Neural progenitor cell (in vitro differentiated cells): ENCODE results near the gene COL20A1. TPM values are rescaled to one million over a fixed set of nuclear protein-coding genes. Genes with fewer than 3 reads are reported as not detected.

ENCODE experiments used
- DNase-seq: peaks from one replicate; pipeline ENCODE4 v3.0.0-alpha.2; 2016; ENCODE audit warnings: low spot score
- H2AFZ ChIP-seq: fragments of 200-600 bp; sonication (generic); replicated peaks from 2 replicates; pipeline ENCODE4 v1.6.1; 2016; ENCODE audit warnings: antibody characterized with exemption
- H3F3A ChIP-seq: fragments of 200-600 bp; sonication (generic); 2 replicates; pipeline ENCODE4 v1.6.1; 2016; ENCODE audit warnings: antibody characterized with exemption, low read depth
- H3K27ac ChIP-seq: fragments of 200-600 bp; sonication (generic); 2 replicates; pipeline ENCODE4 v1.5.1; 2016; ENCODE audit warnings: mild to moderate bottlenecking
- H3K27me3 ChIP-seq: fragments of 200-600 bp; sonication (generic); 2 replicates; pipeline ENCODE4 v1.6.1; 2016; ENCODE audit warnings: mild to moderate bottlenecking, moderate library complexity
- H3K36me3 ChIP-seq: fragments of 200-600 bp; sonication (generic); 2 replicates; pipeline ENCODE4 v1.5.1; 2016
- H3K4me1 ChIP-seq: fragments of 200-600 bp; sonication (generic); 2 replicates; pipeline ENCODE4 v1.6.1; 2016; ENCODE audit warnings: mixed run types
- H3K4me2 ChIP-seq: fragments of 200-600 bp; sonication (generic); 2 replicates; pipeline ENCODE4 v1.6.1; 2016
- H3K4me3 ChIP-seq: fragments of 200-600 bp; sonication (generic); 2 replicates; pipeline ENCODE4 v1.5.1; 2016
- H3K79me2 ChIP-seq: fragments of 200-600 bp; sonication (generic); 2 replicates; pipeline ENCODE4 v1.6.1; 2016; ENCODE audit warnings: low read depth
- H3K9ac ChIP-seq: fragments of 200-600 bp; sonication (generic); 2 replicates; pipeline ENCODE4 v1.6.1; 2016
- H3K9me3 ChIP-seq: fragments of 200-600 bp; sonication (generic); 2 replicates; pipeline ENCODE4 v1.5.1; 2016; ENCODE audit warnings: low read depth
- H4K20me1 ChIP-seq: fragments of 200-600 bp; sonication (generic); 2 replicates; pipeline ENCODE4 v1.6.1; 2016; ENCODE audit warnings: low read depth
- H3K27ac Mint-ChIP-seq: 3 replicates; pipeline ENCODE4 v1.8.0; 2021; ENCODE audit warnings: mixed read lengths
- H3K27me3 Mint-ChIP-seq: 2 replicates; pipeline ENCODE4 v1.8.0; 2022; ENCODE audit warnings: low read depth, mild to moderate bottlenecking, inconsistent platforms, moderate library complexity, mixed read lengths; ENCODE audit not compliant: insufficient read depth
- H3K36me3 Mint-ChIP-seq: 3 replicates; pipeline ENCODE4 v1.8.0; 2021; ENCODE audit warnings: mixed read lengths
- H3K4me1 Mint-ChIP-seq: 3 replicates; pipeline ENCODE4 v1.8.0; 2021; ENCODE audit warnings: mixed read lengths
- H3K4me3 Mint-ChIP-seq: 3 replicates; pipeline ENCODE4 v1.8.0; 2021; ENCODE audit warnings: mild to moderate bottlenecking, moderate library complexity, mixed read lengths
- H3K9me3 Mint-ChIP-seq: 3 replicates; pipeline ENCODE4 v1.8.0; 2020; ENCODE audit warnings: mixed read lengths
- EZH2 ChIP-seq: fragments of 200-600 bp; sonication (generic); IDR thresholded peaks from 2 replicates; pipeline ENCODE4 v1.6.1; 2017; ENCODE audit warnings: antibody characterized with exemption, mild to moderate bottlenecking, moderate library complexity
- EZH2phosphoT487 ChIP-seq: fragments of 200-600 bp; sonication (generic); IDR thresholded peaks from 2 replicates; pipeline ENCODE4 v1.6.1; 2017; ENCODE audit warnings: antibody characterized with exemption
- total RNA-seq: library from RNA; depleted of rRNA; stranded (reverse); fragments of >200 nt; gene quantifications from 2 replicates; pipeline ENCODE4 v1.2.3, GENCODE V29; 2015; ENCODE audit warnings: low replicate concordance
- TF ChIP-seq, protein P1 (sequence below): fragments of 200-600 bp; sonication (generic); IDR thresholded peaks from 2 replicates; pipeline ENCODE4 v1.5.1; 2017; ENCODE audit warnings: antibody characterized with exemption, mild to moderate bottlenecking

The COL20A1 gene
- total RNA-seq, 1 donor from 2014 or later: 0.37 TPM

- H3K4me1 ChIP-seq: no peaks in the 10 kb centered on the region
- Mint-ChIP-seq H3K27me3 (peaks cover 10% of the 10 kb centered on the region), H3K36me3 (peaks cover 7% of the 10 kb centered on the region), H3K9me3 (peaks cover 8% of the 10 kb centered on the region), H3K4me1 (peaks cover 5% of the 10 kb centered on the region), H3K4me3 (peak overlapping the region; percentile 43), H3K27ac (no peak overlapping the region)
- H3K27me3 ChIP-seq: no peaks in the 10 kb centered on the region
- no peak overlapping the region for H3K9ac ChIP-seq
- DNase-seq: no peak
- H3K9me3 ChIP-seq: no peaks in the 10 kb centered on the region
- H2AFZ ChIP-seq: no peak overlapping the region
- H3K4me3 ChIP-seq: no peak overlapping the region
- H3F3A ChIP-seq: no peaks in the 10 kb centered on the region
- no peaks in the 10 kb centered on the region for H4K20me1 ChIP-seq
- H3K4me2 ChIP-seq: no peak overlapping the region
- no peak overlapping the region for H3K27ac ChIP-seq
- no peaks in the 10 kb centered on the region for H3K36me3 ChIP-seq
- TF ChIP-seq, protein P1, sequence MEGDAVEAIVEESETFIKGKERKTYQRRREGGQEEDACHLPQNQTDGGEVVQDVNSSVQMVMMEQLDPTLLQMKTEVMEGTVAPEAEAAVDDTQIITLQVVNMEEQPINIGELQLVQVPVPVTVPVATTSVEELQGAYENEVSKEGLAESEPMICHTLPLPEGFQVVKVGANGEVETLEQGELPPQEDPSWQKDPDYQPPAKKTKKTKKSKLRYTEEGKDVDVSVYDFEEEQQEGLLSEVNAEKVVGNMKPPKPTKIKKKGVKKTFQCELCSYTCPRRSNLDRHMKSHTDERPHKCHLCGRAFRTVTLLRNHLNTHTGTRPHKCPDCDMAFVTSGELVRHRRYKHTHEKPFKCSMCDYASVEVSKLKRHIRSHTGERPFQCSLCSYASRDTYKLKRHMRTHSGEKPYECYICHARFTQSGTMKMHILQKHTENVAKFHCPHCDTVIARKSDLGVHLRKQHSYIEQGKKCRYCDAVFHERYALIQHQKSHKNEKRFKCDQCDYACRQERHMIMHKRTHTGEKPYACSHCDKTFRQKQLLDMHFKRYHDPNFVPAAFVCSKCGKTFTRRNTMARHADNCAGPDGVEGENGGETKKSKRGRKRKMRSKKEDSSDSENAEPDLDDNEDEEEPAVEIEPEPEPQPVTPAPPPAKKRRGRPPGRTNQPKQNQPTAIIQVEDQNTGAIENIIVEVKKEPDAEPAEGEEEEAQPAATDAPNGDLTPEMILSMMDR: no peak
- TF ChIP-seq EZH2 (no peak), EZH2phosphoT487 (no peak)
- H3K79me2 ChIP-seq: no peaks in the 10 kb centered on the region
Observed at GRCh38 chr20:63329331-63330083, 36.5 kb downstream of the COL20A1 start.

DNA sequence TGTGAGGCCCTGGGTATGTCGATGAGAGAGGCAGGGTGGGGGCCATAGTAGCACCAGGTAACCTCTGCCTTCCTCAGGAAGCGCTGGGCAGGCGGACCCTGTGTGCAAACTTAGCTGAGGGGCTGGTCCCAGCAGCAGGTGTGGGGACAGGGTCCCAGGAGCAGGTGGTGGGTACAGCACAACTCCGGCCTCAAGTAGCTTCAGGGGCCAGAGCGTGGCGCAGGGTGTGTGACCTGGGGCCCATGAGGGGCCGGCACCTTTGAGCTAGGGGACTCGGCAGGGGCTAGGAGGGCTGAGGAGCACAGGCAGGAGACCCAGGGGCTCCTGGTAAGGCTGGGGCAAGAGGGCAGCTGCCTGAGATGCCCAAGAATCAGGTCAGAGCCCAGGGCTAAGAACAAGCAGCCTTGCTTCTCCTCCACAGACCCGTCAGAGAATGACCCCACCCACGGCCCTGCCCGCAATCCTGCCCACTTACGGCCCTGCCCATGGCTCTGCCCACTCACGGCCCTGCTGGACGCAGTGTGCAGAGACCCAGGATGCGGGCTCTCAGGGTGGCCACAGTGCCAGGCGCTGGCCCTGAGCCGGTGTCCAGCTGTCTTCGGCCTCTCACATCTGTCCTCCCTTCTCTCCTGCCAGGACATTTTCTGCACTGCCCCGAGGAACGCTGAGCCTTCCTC is 37.2 kb downstream of the COL20A1 start:
- TF ChIP-seq, protein P1: no peak
- no peak for TF ChIP-seq EZH2
- no peak for TF ChIP-seq EZH2phosphoT487
- Mint-ChIP-seq H3K4me3 (no peak overlapping the region), H3K27me3 (peaks cover 10% of the 10 kb centered on the region), H3K27ac (no peak overlapping the region), H3K9me3 (peaks cover 8% of the 10 kb centered on the region), H3K4me1 (peaks cover 5% of the 10 kb centered on the region), H3K36me3 (peaks cover 7% of the 10 kb centered on the region)
- no peak overlapping the region for H2AFZ ChIP-seq
- no peaks in the 10 kb centered on the region for H3K79me2 ChIP-seq
- no peaks in the 10 kb centered on the region for H3K27me3 ChIP-seq
- H3F3A ChIP-seq: no peaks in the 10 kb centered on the region
- H3K4me2 ChIP-seq: no peak overlapping the region
- no peaks in the 10 kb centered on the region for H3K36me3 ChIP-seq
- H3K4me1 ChIP-seq: no peaks in the 10 kb centered on the region
- H3K27ac ChIP-seq: no peak overlapping the region
- H4K20me1 ChIP-seq: no peaks in the 10 kb centered on the region
- H3K9ac ChIP-seq: no peak overlapping the region
- no peak for DNase-seq
- H3K9me3 ChIP-seq: no peaks in the 10 kb centered on the region
- H3K4me3 ChIP-seq: no peak overlapping the region

- no peak overlapping the region for H3K4me3 ChIP-seq
- H3K27me3 ChIP-seq: no peaks in the 10 kb centered on the region
- H3K79me2 ChIP-seq: no peaks in the 10 kb centered on the region
- no peak overlapping the region for H2AFZ ChIP-seq
- H4K20me1 ChIP-seq: no peaks in the 10 kb centered on the region
- no peaks in the 10 kb centered on the region for H3F3A ChIP-seq
- no peak overlapping the region for H3K27ac Mint-ChIP-seq
- no peak overlapping the region for H3K4me2 ChIP-seq
- no peak overlapping the region for H3K27ac ChIP-seq
- H3K36me3 Mint-ChIP-seq: peaks cover 7% of the 10 kb centered on the region
- H3K9me3 Mint-ChIP-seq: peaks cover 8% of the 10 kb centered on the region
- peak; percentile 62 for DNase-seq
- peaks cover 10% of the 10 kb centered on the region for H3K27me3 Mint-ChIP-seq
- H3K4me1 Mint-ChIP-seq: peaks cover 11% of the 10 kb centered on the region
- H3K9me3 ChIP-seq: no peaks in the 10 kb centered on the region
- no peak overlapping the region for H3K9ac ChIP-seq
- TF ChIP-seq EZH2 (no peak), EZH2phosphoT487 (no peak)
- TF ChIP-seq, protein P1: no peak
- no peaks in the 10 kb centered on the region for H3K4me1 ChIP-seq
- no peaks in the 10 kb centered on the region for H3K36me3 ChIP-seq
- no peak overlapping the region for H3K4me3 Mint-ChIP-seq
Observed at GRCh38 chr20:63330940-63331339, 38.0 kb downstream of the COL20A1 start.
